GM18508 (cell line): Measurements from ENCODE around the gene PCNX1.
"Not testable (repeated sequence)": the region's sequence is repeated elsewhere in the genome, so short reads cannot be mapped to it uniquely, and the experiment has no call there.

Experiments
- ATAC-seq: cut with Tn5 transposase; IDR thresholded peaks from one replicate; pipeline ENCODE4 v1.9.1; 2021; ENCODE audit warnings: moderate number of reproducible peaks; ENCODE audit not compliant: insufficient read depth, unreplicated experiment

The PCNX1 gene

GRCh38 chr14:70907176-70907995 lies at the start of gene PCNX1:
Gene PCNX1, plus strand, starts transcription at chr14:70907459. Its CDS starts 392 bp downstream, at chr14:70907851.
- no peak for ATAC-seq

- no peak for ATAC-seq
Observed at GRCh38 chr14:70857496-70857890, 49.8 kb upstream of the PCNX1 start.

GRCh38 chr14:70858641-70859040 lies 48.6 kb upstream of the PCNX1 start:
- ATAC-seq, result no peak

GRCh38 chr14:70866992-70867391 lies 40.3 kb upstream of the PCNX1 start:
- not testable (repeated sequence) for ATAC-seq

GRCh38 chr14:70871001-70871400 lies 36.3 kb upstream of the PCNX1 start:
- ATAC-seq, result no peak

- ATAC-seq, result no peak
Observed at GRCh38 chr14:70871863-70872677, 35.2 kb upstream of the PCNX1 start.

GRCh38 chr14:70872678-70873020 lies 34.6 kb upstream of the PCNX1 start:
- no peak for ATAC-seq

GRCh38 chr14:70873627-70874026 lies 33.6 kb upstream of the PCNX1 start:
- ATAC-seq, result no peak

- ATAC-seq, result not testable (repeated sequence)
Observed at GRCh38 chr14:70875811-70876460, 31.3 kb upstream of the PCNX1 start.

DNA sequence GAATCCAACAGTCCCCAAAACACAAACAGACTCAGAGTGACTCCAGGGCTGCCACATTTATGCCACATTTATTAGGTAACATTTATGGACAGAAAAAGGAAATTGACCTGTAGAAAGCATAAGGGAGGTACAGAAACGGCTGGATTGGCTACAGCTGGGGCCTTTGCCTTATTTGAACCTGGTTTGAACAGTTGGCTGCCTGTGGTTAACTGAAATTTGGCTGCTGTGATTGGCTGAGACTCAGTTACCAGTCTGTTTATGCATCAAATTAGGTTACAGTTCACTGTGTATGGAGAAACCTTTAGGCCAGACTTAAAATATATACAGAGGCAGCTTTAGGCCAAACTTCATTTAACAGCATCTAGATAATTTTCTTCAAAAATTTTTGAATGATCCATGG lies 27.8 kb upstream of the PCNX1 start:
- no peak for ATAC-seq

DNA sequence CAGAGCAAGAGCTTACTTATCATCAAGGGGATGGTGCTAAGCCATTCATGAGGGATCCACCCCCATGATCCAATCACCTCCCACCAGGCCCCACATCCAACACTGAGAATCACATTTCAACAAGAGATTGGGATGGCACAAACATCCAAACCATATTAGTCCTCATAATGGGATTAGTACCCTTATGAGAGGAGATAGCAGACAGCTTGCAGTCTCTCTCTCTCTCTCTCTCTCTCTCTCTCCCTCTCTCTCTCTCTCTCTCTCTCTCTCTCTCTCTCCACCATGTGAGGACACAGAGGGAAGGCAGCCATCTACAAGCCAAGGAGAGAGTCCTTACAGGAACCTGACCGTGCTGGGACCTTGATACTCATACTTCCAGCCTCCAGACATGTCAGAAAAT lies 26.4 kb upstream of the PCNX1 start:
- not testable (repeated sequence) for ATAC-seq

DNA sequence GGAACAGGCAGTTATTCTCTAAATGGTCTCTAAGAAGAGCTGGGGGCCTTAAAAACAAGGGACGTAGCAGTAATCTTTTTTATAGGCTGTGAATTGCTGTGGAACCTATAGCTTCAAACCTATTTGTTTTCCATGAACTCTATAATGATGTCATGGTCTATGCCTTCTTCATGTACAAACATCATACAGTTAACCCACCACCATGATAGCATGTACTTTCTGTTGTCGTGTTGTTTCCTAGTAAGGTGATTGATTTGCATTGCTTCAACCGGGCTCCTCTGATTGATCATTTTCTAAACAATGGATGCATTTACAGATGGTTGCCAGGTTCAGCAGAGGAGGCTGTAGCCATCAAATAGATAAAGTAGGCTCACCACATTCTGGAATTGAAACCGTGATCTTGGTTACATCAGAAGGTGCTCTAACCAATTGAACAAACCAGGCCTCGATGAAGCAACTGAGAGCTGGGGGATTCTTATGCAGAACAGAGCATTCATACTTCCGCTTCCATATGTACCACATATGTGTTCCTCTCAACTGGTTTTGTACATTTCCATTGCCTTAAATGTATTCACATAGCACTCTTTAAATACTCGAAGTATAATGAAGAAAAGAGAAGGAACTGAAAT lies 25.6 kb upstream of the PCNX1 start:
- ATAC-seq, result no peak

- no peak for ATAC-seq
Observed at GRCh38 chr14:70882776-70883492, 24.3 kb upstream of the PCNX1 start.

GRCh38 chr14:70884595-70885342 lies 22.5 kb upstream of the PCNX1 start:
- ATAC-seq, result no peak

DNA sequence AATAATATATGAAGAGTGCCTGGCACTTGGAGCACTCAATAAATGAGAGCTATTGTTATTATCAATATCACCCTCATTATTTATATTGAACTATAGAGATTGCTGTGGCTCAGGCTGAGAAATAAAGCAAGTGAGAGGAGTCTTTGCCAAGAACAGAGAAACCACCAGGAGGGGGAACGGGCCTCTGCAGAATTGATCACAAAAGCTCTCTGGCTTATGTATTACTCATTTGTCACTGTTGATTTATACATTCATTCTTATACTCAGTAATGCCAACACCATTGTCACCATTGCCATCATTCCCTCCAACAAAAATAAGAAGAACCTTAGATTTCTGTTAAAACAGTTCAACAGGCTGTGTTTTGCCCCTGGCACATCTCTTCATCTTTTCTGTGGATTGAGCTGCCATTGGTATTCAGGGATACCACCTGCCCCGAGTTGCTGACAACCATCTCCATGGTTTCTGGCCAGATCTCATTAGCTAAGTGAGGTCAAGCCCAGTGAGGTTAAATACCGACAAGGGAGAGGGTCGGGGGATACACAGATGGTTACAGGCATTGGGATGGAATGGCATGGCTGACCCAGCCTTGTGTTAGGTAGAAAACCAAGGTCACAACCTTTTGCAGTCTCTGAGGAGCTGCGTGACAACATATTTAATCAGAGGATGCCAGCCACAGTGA lies 21.8 kb upstream of the PCNX1 start:
- ATAC-seq, result no peak

DNA sequence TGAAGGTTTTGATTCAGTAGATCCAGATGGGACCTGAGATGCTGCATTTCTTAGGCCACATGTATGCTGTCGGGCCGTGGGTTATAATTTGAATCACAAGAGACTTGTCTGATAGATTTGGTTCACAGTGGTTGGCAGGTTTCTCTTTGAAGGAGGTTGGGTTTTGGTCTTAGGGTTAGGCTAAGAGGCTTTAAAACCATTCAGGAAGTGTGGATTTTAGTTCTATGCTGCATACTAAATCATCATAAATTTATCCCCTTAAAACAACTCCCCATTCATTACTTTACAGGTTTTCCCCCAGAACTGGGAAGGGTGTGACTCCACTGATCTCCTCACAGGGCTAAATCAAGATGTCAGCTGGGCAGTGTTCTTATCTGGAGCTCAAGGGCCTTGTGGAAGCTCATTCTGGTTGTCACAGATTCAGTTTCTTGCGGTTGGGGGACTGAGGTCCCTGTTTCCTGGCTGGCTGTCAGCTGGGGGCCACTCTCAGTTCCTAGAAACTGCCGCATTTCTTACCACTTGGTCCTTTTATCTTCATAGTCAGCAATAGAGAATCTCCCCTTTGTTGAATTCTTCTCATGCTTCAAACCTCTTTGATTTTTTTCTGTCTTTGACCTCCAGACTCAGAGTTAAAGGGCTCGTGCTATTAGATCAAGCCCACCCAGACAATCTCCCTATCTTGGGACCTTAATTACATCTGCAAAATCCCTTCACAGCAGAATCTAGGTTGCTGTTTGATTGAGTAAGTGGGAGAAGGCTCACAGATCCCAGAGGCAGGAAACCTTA lies 20.6 kb upstream of the PCNX1 start:
- ATAC-seq, result no peak

- no peak for ATAC-seq
Observed at GRCh38 chr14:70887207-70887681, 20.0 kb upstream of the PCNX1 start.
